ENCODE data around the gene REXO2.

Gene REXO2

GRCh38 chr11:114401311-114401710, 38.0 kb upstream of the REXO2 start:
- peak overlapping the region; percentile 98 for H3K4me3 ChIP-seq (ENCODE audit: low read length)
- H3K27me3 ChIP-seq (replicated peaks; ENCODE audit: control insufficient read depth, insufficient read depth, low read length), result no peaks in the 10 kb centered on the region
- H3K9ac ChIP-seq (ENCODE audit: low read length), result peak overlapping the region; percentile 98
- H3K4me1 ChIP-seq (ENCODE audit: control insufficient read depth, insufficient read depth, low read length), result peaks cover 39% of the 10 kb centered on the region
- peaks cover 27% of the 10 kb centered on the region for H3K36me3 ChIP-seq (ENCODE audit: control insufficient read depth, insufficient read depth, low read length, severe bottlenecking)
- peak; percentile 51 for DNase-seq (ENCODE audit: low read depth)
- no peaks in the 10 kb centered on the region for H3K9me3 ChIP-seq (ENCODE audit: control insufficient read depth, low read length)

GRCh38 chr11:114412946-114413345, 26.3 kb upstream of the REXO2 start:
- DNase-seq (ENCODE audit: low read depth), result no peak
- Histone ChIP-seq H3K4me1 (ENCODE audit: control insufficient read depth, insufficient read depth, low read length) (peaks cover 19% of the 10 kb centered on the region), H3K27me3 (replicated peaks; ENCODE audit: control insufficient read depth, insufficient read depth, low read length) (no peaks in the 10 kb centered on the region), H3K9ac (ENCODE audit: low read length) (no peak overlapping the region), H3K36me3 (ENCODE audit: control insufficient read depth, insufficient read depth, low read length, severe bottlenecking) (peaks cover 27% of the 10 kb centered on the region), H3K9me3 (ENCODE audit: control insufficient read depth, low read length) (no peaks in the 10 kb centered on the region), H3K4me3 (ENCODE audit: low read length) (no peak overlapping the region)

- Histone ChIP-seq H3K9ac (ENCODE audit: low read length) (no peak overlapping the region), H3K36me3 (ENCODE audit: control insufficient read depth, insufficient read depth, low read length, severe bottlenecking) (peaks cover 18% of the 10 kb centered on the region), H3K27me3 (replicated peaks; ENCODE audit: control insufficient read depth, insufficient read depth, low read length) (no peaks in the 10 kb centered on the region), H3K4me3 (ENCODE audit: low read length) (no peak overlapping the region), H3K4me1 (ENCODE audit: control insufficient read depth, insufficient read depth, low read length) (peaks cover 19% of the 10 kb centered on the region), H3K9me3 (ENCODE audit: control insufficient read depth, low read length) (no peaks in the 10 kb centered on the region)
- no peak for DNase-seq (ENCODE audit: low read depth)
Measured at GRCh38 chr11:114413958-114414357, 25.3 kb upstream of the REXO2 start.

GRCh38 chr11:114416441-114416961, 22.8 kb upstream of the REXO2 start:
- Histone ChIP-seq H3K4me3 (ENCODE audit: low read length) (no peak overlapping the region), H3K36me3 (ENCODE audit: control insufficient read depth, insufficient read depth, low read length, severe bottlenecking) (no peaks in the 10 kb centered on the region), H3K27me3 (replicated peaks; ENCODE audit: control insufficient read depth, insufficient read depth, low read length) (no peaks in the 10 kb centered on the region), H3K9ac (ENCODE audit: low read length) (no peak overlapping the region), H3K4me1 (ENCODE audit: control insufficient read depth, insufficient read depth, low read length) (peaks cover 19% of the 10 kb centered on the region), H3K9me3 (ENCODE audit: control insufficient read depth, low read length) (no peaks in the 10 kb centered on the region)
- peak; percentile 38 for DNase-seq (ENCODE audit: low read depth)

- no peaks in the 10 kb centered on the region for H3K4me1 ChIP-seq (ENCODE audit: control insufficient read depth, insufficient read depth, low read length)
- H3K36me3 ChIP-seq (ENCODE audit: control insufficient read depth, insufficient read depth, low read length, severe bottlenecking), result peaks cover 5% of the 10 kb centered on the region
- DNase-seq (ENCODE audit: low read depth), result no peak
- H3K27me3 ChIP-seq (replicated peaks; ENCODE audit: control insufficient read depth, insufficient read depth, low read length), result no peaks in the 10 kb centered on the region
- no peak overlapping the region for H3K9ac ChIP-seq (ENCODE audit: low read length)
- H3K4me3 ChIP-seq (ENCODE audit: low read length), result no peak overlapping the region
- no peaks in the 10 kb centered on the region for H3K9me3 ChIP-seq (ENCODE audit: control insufficient read depth, low read length)
Measured at GRCh38 chr11:114426280-114426679, 13.0 kb upstream of the REXO2 start.

- Histone ChIP-seq H3K36me3 (ENCODE audit: control insufficient read depth, insufficient read depth, low read length, severe bottlenecking) (peaks cover 5% of the 10 kb centered on the region), H3K9me3 (ENCODE audit: control insufficient read depth, low read length) (no peaks in the 10 kb centered on the region), H3K9ac (ENCODE audit: low read length) (no peak overlapping the region), H3K4me3 (ENCODE audit: low read length) (no peak overlapping the region), H3K4me1 (ENCODE audit: control insufficient read depth, insufficient read depth, low read length) (no peaks in the 10 kb centered on the region), H3K27me3 (replicated peaks; ENCODE audit: control insufficient read depth, insufficient read depth, low read length) (no peaks in the 10 kb centered on the region)
- no peak for DNase-seq (ENCODE audit: low read depth)
Measured at GRCh38 chr11:114430290-114430689, 9.0 kb upstream of the REXO2 start.

GRCh38 chr11:114432893-114433292, 6.4 kb upstream of the REXO2 start:
- DNase-seq (ENCODE audit: low read depth), result no peak
- no peak overlapping the region for H3K9ac ChIP-seq (ENCODE audit: low read length)
- H3K9me3 ChIP-seq (ENCODE audit: control insufficient read depth, low read length), result no peaks in the 10 kb centered on the region
- no peak overlapping the region for H3K4me3 ChIP-seq (ENCODE audit: low read length)
- H3K36me3 ChIP-seq (ENCODE audit: control insufficient read depth, insufficient read depth, low read length, severe bottlenecking), result no peaks in the 10 kb centered on the region
- H3K4me1 ChIP-seq (ENCODE audit: control insufficient read depth, insufficient read depth, low read length), result no peaks in the 10 kb centered on the region
- no peaks in the 10 kb centered on the region for H3K27me3 ChIP-seq (replicated peaks; ENCODE audit: control insufficient read depth, insufficient read depth, low read length)

GRCh38 chr11:114433376-114433775, 5.9 kb upstream of the REXO2 start:
- H3K36me3 ChIP-seq (ENCODE audit: control insufficient read depth, insufficient read depth, low read length, severe bottlenecking), result no peaks in the 10 kb centered on the region
- no peak overlapping the region for H3K9ac ChIP-seq (ENCODE audit: low read length)
- H3K4me3 ChIP-seq (ENCODE audit: low read length), result no peak overlapping the region
- no peak for DNase-seq (ENCODE audit: low read depth)
- H3K9me3 ChIP-seq (ENCODE audit: control insufficient read depth, low read length), result no peaks in the 10 kb centered on the region
- H3K4me1 ChIP-seq (ENCODE audit: control insufficient read depth, insufficient read depth, low read length), result no peaks in the 10 kb centered on the region
- H3K27me3 ChIP-seq (replicated peaks; ENCODE audit: control insufficient read depth, insufficient read depth, low read length), result no peaks in the 10 kb centered on the region

GRCh38 chr11:114438303-114438702, 964 bp upstream of the REXO2 start:
- Histone ChIP-seq H3K9ac (ENCODE audit: low read length) (no peak overlapping the region), H3K9me3 (ENCODE audit: control insufficient read depth, low read length) (no peaks in the 10 kb centered on the region), H3K4me1 (ENCODE audit: control insufficient read depth, insufficient read depth, low read length) (peaks cover 32% of the 10 kb centered on the region), H3K27me3 (replicated peaks; ENCODE audit: control insufficient read depth, insufficient read depth, low read length) (no peaks in the 10 kb centered on the region), H3K4me3 (ENCODE audit: low read length) (peak overlapping the region; percentile 93), H3K36me3 (ENCODE audit: control insufficient read depth, insufficient read depth, low read length, severe bottlenecking) (no peaks in the 10 kb centered on the region)
- no peak for DNase-seq (ENCODE audit: low read depth)

- peaks cover 38% of the 10 kb centered on the region for H3K4me1 ChIP-seq (ENCODE audit: control insufficient read depth, insufficient read depth, low read length)
Measured at GRCh38 chr11:114440121-114440860, 1.0 kb downstream of the REXO2 start.

GRCh38 chr11:114440971-114441763, 1.9 kb downstream of the REXO2 start:
- peak; percentile 48 for DNase-seq (ENCODE audit: low read depth)
- H3K9me3 ChIP-seq (ENCODE audit: control insufficient read depth, low read length), result no peaks in the 10 kb centered on the region
- H3K36me3 ChIP-seq (ENCODE audit: control insufficient read depth, insufficient read depth, low read length, severe bottlenecking), result peaks cover 26% of the 10 kb centered on the region
- no peaks in the 10 kb centered on the region for H3K27me3 ChIP-seq (replicated peaks; ENCODE audit: control insufficient read depth, insufficient read depth, low read length)
- peak overlapping the region; percentile 93 for H3K4me3 ChIP-seq (ENCODE audit: low read length)
- H3K9ac ChIP-seq (ENCODE audit: low read length), result peak overlapping the region; percentile 95
- H3K4me1 ChIP-seq (ENCODE audit: control insufficient read depth, insufficient read depth, low read length), result peaks cover 38% of the 10 kb centered on the region

More at GRCh38 chr11:114440121-114440860, 1.0 kb downstream of the REXO2 start:
- H3K36me3 ChIP-seq (ENCODE audit: control insufficient read depth, insufficient read depth, low read length, severe bottlenecking), result peaks cover 17% of the 10 kb centered on the region
- no peaks in the 10 kb centered on the region for H3K9me3 ChIP-seq (ENCODE audit: control insufficient read depth, low read length)
- H3K27me3 ChIP-seq (replicated peaks; ENCODE audit: control insufficient read depth, insufficient read depth, low read length), result no peaks in the 10 kb centered on the region
- peak overlapping the region; percentile 93 for H3K4me3 ChIP-seq (ENCODE audit: low read length)
- peak; percentile 75 for DNase-seq (ENCODE audit: low read depth)
- peak overlapping the region; percentile 95 for H3K9ac ChIP-seq (ENCODE audit: low read length)

Data from adipocyte (in vitro differentiated cells).